Left colon (tissue), 2 donors: Measurements from ENCODE around the gene RTL3. TPM values are rescaled to one million over a fixed set of nuclear protein-coding genes. Genes with fewer than 3 reads are reported as not detected.

Source experiments
- ATAC-seq: fragments of 200-7000 bp; cut with Tn5 transposase; one replicate; pipeline ENCODE4 v1.9.1; 2020; ENCODE audit warnings: mild to moderate bottlenecking, moderate library complexity
- DNase-seq, 2 donors: peaks; one replicate each; pipeline ENCODE4 v3.0.0-alpha.2; 2020
- intact Hi-C, 2 donors: fragments of 100-400 bp; cut with DNase I in 1 of 2; cut with micrococcal nuclease in 1 of 2; formaldehyde crosslinking; loops; one replicate each; pipeline versions ENCODE4 v1.11.2 to v1.14.0; 2022; cut with DNase I, micrococcal nuclease
- total RNA-seq, 2 donors: library from RNA; stranded (reverse); fragmentation: NEBNext Ultra II Directional; extraction: Animal tissue kit (Norgen Biotek cat#: 25700); gene quantifications; one replicate each; pipeline ENCODE4 v1.2.1, GENCODE V29; 2021
- donor health status: DM: no; HTN: no; CAD: no.
- donor health status: DM: yes; HTN: yes; CAD: no.

RTL3 gene
- total RNA-seq, 2 donors from 2014 or later = 0.08 TPM; not detected in 1

DNA sequence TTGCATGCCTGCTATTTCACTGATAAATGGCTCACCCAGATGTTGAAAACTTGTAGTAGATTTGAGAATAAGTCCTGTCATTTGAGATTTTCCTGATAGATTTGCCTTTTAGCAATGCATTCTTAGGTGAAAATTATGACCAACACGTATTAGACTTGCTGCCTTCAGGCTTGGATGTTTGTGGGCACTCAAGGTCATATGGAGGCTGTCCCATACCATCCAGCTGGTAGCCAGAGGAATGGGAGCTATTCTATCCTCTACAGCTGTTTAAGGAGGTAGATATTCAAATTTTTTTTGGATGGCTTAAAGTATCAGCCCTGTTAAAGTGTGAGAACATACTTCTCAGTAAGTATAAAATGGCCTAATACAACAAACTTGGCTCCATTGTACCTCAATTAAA lies 34.7 kb downstream of the RTL3 start:
- ATAC-seq = no peak
- no peak for DNase-seq
- intact Hi-C loops = no loop called here

- DNase-seq (no peak), ATAC-seq (no peak)
- intact Hi-C loops = no loop called here
Measured at GRCh38 chrX:78622831-78623230, 36.3 kb downstream of the RTL3 start.

DNA sequence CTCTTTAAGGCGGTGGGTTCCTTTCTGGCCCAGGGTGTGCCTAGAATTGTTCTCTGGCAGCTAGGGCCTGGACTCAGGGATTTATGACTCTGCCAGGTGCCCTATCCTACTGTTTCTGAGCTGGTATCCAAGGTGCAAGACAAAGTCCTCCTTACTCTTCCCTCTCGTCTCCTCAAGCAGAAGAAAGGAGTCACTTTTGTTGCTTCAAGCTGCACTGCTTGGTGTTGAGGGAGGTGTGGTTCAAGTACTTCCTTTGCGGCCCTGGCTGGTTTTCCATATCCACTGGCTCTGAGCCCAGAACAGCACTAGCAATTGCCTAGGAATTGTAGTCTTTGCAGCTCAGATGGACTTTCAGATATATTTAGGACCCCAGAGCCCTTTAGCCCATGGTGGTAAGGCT lies 39.3 kb downstream of the RTL3 start:
- intact Hi-C loops = no loop called here
- ATAC-seq = peak; percentile 90
- peak; percentile 38 to 48 for DNase-seq

- peak in 1 of 2 donors; percentile 8 for DNase-seq
- intact Hi-C loops = no loop called here
- ATAC-seq = peak; percentile 59
Measured at GRCh38 chrX:78618987-78619386, 40.1 kb downstream of the RTL3 start.

GRCh38 chrX:78614264-78614663 lies 44.9 kb downstream of the RTL3 start:
- intact Hi-C loops = no loop called here
- ATAC-seq (no peak), DNase-seq (no peak)

Other genes starting within 250 kb of the RTL3 start
- under 1 TPM; 0.27 to 0.50 TPM for gene LPAR4, start 88.4 kb upstream of the RTL3 start, total RNA-seq